NCI-H1105 treated with DMSO at 0.1 percent for 48 hours (cell line): Measurements from ENCODE around the gene PTGDS.
A peak's percentile ranks its signal among the peaks of the same experiment; 100 is the strongest.

Source experiments
- DNase-seq: peaks from one replicate; lab custom pipeline; 2025; lab: John Stamatoyannopoulos, UW

PTGDS gene

DNA sequence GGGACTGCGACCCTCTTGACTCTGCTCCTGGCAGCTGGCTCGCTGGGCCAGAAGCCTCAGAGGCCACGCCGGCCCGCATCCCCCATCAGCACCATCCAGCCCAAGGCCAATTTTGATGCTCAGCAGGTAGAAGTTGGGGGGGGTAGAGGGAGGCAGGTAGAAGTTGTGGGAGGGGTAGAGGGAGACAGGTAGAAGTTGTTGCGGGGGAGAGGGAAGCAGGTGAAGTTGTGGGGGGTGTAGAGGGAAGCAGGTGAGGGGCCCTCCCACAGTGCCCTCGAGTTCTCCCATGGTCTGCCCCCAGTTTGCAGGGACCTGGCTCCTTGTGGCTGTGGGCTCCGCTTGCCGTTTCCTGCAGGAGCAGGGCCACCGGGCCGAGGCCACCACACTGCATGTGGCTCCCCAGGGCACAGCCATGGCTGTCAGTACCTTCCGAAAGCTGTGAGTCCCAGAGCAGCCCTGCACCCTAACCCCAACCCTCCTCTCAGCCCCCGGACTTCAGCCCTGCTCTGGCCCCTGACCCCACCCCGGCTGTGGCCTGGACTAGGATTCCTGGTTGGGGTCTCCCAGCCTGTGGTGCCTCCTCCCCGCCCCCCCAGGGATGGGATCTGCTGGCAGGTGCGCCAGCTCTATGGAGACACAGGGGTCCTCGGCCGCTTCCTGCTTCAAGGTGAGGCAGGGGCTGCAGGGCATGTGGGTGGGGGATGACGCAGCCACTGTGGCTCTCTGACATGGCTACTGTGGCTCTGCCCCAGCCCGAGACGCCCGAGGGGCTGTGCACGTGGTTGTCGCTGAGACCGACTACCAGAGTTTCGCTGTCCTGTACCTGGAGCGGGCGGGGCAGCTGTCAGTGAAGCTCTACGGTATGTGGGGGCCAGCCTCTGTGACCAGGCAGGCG lies 31.7 kb upstream of the PTGDS start:
- no peak for DNase-seq

DNA sequence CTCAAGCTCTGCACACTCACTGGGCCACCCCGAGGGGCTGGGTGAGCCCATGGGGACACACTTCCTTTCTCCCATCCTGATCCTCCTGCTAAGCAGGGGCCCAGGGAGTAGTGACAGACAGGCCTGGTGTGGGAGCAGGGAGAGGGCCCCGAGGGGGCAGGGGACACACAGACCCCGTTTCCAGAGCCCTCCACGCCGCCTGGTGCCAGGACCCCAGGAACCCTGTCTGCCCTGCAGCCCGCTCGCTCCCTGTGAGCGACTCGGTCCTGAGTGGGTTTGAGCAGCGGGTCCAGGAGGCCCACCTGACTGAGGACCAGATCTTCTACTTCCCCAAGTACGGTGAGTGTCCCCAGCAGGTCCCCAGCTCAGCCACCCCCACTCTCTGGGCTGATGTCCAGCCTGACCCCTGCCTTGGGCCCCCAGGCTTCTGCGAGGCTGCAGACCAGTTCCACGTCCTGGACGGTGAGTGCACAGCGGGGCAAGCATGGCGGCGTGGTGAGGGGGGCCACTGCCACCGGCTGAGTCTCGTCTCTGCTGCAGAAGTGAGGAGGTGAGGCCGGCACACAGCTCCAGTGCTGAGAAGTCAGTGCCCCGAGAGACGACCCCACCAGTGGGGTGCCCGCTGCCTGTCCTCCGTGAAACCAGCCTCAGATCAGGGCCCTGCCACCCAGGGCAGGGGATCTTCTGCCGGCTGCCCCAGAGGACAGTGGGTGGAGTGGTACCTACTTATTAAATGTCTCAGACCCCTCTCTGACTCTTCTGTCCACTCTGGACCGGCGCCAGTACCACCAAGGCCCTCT lies 30.9 kb upstream of the PTGDS start:
- DNase-seq = no peak

- DNase-seq = no peak
Observed at GRCh38 chr9:136947028-136947891, 30.0 kb upstream of the PTGDS start.

DNA sequence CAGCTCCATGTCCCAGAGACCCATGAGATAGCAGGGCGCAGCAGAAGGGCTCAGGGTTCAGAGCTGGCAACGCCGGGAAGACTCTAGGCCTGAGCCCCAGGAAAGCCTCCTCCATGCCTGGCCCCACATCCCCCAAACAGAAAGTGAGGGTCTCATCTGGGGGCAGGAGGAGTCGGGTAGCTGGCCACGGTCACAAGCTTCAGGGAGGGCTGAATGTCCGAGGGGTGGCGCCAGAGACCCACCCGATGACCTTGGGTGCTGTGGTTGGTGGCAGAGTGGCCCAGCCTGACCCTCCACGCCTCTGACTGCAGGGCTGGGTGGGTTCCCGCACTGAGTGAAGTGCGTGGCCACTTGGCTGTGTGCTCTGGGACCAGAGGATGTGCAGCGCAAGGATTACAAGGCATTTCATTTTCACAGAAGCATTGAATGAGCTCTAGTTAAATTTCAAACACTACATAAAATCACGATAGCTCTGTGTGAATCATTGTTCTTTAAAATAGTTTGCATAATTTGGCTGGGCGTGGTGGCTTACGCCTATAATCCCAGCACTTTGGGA lies 29.3 kb upstream of the PTGDS start:
- DNase-seq = no peak

DNA sequence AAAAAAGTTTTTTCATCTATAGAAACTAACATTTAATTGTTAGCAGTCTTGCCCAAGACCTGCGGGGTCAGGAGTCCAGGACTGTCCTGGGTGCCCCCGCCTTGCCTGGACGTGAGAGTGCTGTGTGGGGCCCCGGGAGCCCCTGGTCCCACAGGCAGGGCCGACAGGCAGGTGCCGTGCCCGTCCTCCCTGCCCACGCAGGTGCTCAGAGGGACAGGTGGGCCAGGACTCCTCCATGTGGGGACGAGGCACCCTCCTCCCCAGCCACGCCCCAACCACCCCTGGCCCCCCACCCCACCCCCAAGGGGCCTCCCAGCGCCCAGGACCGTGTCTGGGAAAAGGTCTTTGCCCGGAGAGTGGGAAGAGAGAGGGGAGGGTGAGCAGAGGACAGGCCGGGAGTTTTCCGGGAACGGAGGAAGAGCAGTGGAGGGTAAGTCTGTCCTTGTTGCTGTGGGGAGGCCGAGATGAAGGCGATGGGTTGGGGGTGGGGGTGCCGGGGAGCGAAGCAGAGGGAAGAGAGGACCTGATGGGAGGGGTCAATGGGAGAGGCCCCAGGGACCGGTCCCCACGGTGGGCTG lies 28.0 kb upstream of the PTGDS start:
- no peak for DNase-seq

DNA sequence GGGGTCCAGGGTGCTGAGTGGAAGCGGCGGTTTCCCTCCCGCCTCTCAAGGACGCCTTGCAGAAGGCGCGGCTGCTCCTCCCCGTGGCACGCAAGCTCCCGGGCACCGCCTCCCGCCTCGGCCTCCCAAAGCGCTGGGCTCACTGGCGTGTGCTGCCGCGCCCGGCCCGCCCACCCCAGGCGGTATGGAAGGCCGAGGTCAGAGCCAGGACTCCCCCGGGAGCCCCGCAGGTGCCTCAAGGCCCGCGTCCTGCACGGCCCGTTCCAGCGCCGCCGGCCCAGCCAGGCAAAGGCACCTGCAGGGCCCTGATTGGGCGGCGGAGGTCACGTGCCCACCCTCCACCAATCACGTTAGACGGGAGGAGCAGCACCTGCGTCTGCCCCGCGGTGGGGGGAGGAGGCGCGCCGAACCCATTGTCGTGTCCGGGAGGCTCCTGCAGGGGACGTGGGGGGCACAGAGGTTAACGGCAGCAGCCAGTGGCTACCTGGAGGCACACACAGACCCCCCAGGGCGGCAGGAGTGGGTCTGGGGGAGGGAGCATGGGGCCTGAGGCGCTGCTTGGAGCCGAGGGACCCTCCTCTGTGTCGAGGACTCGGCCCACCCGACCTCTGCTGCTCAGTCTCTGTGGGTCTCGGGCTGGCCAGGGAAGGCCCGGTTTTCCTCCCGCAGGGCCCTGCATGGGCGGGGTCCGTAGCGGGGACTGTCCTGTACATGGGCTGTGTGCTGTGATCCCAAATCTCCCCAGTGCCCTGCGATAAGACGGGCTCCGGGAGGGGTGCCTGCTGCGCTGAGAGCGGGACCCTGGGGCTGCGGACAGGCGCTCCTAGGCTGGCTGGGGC lies 27.3 kb upstream of the PTGDS start:
- peak; percentile 86 for DNase-seq

GRCh38 chr9:136950656-136951276 lies 26.5 kb upstream of the PTGDS start:
- DNase-seq = no peak

GRCh38 chr9:136951541-136952320 lies 25.6 kb upstream of the PTGDS start, which contains the start of gene LCN12:
Gene LCN12, plus strand, starts transcription at chr9:136952273. Its CDS starts 55 bp downstream, at chr9:136952328.
- no peak for DNase-seq

DNA sequence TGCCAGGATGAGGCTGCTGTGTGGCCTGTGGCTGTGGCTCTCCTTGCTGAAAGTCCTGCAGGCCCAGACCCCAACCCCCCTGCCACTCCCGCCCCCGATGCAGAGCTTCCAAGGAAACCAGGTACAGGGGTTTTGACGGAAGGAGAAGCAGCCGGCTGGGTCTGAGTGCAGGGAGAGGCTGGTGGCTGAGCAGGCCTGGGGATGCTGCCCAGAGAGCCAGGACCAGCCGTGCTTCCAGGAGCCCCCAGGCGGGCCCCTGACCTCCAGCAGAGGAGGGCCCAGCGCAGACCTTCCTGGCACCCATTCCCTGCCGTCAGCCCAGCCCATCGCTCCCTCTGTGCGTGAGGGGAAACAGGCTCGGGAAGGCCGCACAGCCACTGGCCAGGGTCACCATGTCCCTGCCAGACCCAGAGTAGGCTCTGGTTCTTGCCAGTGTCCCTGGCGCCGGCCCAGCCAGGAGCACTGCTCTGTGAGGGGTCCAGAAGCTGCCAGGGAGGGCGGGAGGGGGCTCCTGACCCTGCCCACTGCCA lies 24.9 kb upstream of the PTGDS start:
- no peak for DNase-seq

- DNase-seq = no peak
Observed at GRCh38 chr9:136952876-136953770, 24.2 kb upstream of the PTGDS start.

GRCh38 chr9:136953771-136954269 lies 23.5 kb upstream of the PTGDS start:
- no peak for DNase-seq

DNA sequence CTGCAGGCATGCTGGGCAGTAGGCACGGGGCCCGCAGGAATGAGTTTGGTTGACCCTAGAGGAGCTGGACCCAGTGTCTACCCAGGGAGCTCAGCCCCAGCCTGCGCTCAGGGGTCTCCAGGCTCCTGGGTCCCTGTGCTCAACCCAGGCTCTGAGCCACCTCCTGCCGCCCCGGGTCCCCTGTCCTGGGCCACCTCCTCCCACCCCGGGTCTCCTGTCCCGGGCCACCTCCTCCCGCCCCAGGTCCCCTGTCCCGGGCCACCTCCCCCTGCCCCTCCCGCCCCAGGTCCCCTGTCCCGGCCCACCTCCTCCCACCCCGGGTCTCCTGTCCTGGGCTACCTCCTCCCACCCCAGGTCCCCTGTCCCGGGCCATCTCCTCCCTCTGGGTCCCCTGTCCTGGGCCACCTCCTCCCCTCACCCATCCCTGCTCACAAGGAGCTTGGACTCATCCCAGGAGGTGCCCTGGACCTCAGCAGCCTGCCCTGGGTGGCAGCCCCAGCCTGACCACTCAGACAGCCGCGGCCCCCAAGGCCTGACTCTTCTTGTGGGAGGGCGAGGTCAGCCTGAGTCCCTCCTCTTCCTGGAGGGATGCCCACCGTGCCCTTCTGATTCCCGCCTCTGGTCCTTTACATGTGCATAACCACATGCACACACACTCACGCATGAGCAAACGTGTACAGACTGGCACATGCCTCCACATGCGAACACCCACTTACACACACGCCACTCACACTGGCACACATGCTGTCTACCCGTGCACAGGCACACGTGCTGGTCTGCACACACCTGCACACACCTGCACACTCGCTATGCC lies 22.8 kb upstream of the PTGDS start:
- DNase-seq = no peak

- DNase-seq = no peak
Observed at GRCh38 chr9:136955202-136955942, 21.9 kb upstream of the PTGDS start.

DNA sequence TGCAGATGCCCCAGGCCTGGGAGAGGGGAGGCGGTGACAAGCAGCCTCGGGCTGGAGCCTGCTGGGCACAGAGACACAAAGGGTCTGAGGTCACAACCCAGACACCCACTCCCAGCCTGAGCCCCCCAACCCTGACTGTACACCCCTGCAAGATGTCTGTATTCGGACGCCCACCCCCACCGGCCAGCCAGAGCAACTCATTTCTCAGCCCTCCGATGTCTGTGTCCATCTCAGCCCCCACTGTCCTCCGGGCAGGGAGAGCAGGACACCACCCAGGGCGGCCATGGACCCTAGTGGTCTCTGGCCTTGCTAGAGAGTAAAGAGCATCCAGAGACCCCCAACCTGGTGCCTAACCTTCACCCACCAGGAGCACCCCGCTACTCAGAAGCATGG lies 21.4 kb upstream of the PTGDS start:
- DNase-seq = no peak

- no peak for DNase-seq
Observed at GRCh38 chr9:136956604-136957003, 20.7 kb upstream of the PTGDS start.

GRCh38 chr9:136957461-136957860 lies 19.8 kb upstream of the PTGDS start:
- no peak for DNase-seq
